SK-N-MC (cell line): ENCODE measurements around the gene CCL1.

Source experiments
- EZH2 ChIP-seq: fragments of 200-600 bp; sonication (generic); IDR thresholded peaks from one replicate; pipeline ENCODE4 v1.6.1; 2017; ENCODE audit warnings: antibody characterized with exemption
- POLR2AphosphoS5 ChIP-seq: IDR thresholded peaks from 2 replicates; pipeline ENCODE4 v1.6.1; 2012; ENCODE audit warnings: mild to moderate bottlenecking, low read depth, low read length, borderline replicate concordance

DNA sequence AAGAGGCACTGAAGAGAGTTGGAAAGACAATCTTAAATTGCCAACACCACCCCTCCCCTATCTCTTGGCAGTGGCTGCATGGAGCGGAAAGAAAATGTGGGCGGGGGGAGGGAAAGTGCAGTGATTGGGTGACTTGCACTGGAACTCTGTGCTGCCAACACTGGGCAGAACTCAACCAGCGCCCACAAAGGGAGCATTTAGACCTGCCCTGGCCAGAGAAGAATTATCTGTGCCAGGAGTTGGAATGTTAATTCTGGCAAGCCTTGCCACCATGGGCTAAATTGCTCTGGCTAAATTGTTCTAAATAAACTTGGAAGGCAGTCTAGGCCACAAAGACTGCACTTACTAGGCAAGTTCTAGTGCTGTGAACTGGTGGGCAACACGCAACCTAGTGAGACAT is 13.3 kb downstream of the CCL1 start:
- TF ChIP-seq POLR2AphosphoS5 (no peak), EZH2 (no peak)
